HG02571 (cell line): ENCODE results near the gene NCOA3.
"Not testable (repeated sequence)": the region's sequence is repeated elsewhere in the genome, so short reads cannot be mapped to it uniquely, and the experiment has no call there.

Experiments used
- ATAC-seq: cut with Tn5 transposase; IDR thresholded peaks from one replicate; pipeline ENCODE4 v1.9.1; 2021; ENCODE audit warnings: mild to moderate bottlenecking, moderate library complexity; ENCODE audit not compliant: unreplicated experiment

Gene NCOA3

GRCh38 chr20:47500082-47500481 lies 1.6 kb upstream of the NCOA3 start:
- ATAC-seq, result not testable (repeated sequence)

- ATAC-seq, result no peak
Measured at GRCh38 chr20:47500554-47500953, 1.1 kb upstream of the NCOA3 start.

GRCh38 chr20:47501116-47501481 lies 588 bp upstream of the NCOA3 start:
- ATAC-seq, result no peak

GRCh38 chr20:47502271-47503239 lies 868 bp downstream of the NCOA3 start:
- ATAC-seq, result no peak

GRCh38 chr20:47503685-47504084 lies 2.0 kb downstream of the NCOA3 start:
- ATAC-seq, result no peak

- ATAC-seq, result no peak
Measured at GRCh38 chr20:47506335-47506734, 4.6 kb downstream of the NCOA3 start.

DNA sequence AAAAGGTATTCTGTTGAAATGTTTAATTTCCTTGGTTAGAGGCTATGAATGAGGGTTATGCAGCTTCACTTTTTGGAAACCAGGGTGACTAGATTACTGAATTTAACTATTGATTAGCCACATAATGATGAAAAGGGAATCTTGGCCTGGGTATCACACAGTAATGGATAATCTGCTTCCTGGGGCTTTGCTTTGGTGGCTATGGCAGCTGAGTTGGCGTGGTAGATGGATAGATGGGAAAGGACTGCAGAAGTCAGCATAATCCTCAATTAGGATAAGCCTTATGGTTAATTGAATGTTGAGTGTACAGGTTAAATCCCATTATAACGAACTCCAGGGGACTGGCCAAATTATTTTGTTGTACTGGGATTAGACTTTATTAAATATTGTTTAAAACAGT lies 5.2 kb downstream of the NCOA3 start:
- no peak for ATAC-seq

DNA sequence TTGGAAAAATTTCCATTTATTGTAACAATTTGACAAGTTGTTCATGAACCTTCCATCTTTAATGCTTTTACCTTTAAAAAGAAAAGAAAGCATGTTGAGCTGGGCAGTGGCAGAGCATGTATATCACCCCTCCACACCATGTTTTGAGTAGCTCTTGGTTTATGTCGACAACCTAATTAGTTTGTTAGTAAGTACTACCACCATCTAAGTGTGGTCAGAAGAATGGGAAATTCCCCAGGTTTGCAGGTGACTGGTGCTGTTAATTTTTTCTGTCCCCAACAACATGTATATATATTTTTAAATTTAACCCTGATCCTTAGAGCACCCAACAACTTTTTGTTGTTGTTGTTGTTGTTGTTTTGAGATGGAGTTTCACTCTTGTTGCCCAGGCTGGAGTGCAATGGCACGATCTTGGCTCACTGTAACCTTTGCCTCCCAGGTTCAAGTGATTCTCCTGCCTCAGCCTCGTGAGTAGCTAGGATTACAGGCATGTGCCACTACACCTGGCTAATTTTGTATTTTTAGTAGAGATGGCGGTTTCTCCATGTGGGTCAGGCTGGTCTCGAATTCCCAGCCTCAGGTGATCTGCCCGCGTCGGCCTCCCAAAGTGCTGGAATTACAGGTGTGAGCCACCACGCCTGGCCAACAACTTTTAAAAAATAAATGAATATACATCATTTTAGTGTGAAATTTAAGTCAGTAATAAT lies 5.7 kb downstream of the NCOA3 start:
- ATAC-seq, result not testable (repeated sequence)

DNA sequence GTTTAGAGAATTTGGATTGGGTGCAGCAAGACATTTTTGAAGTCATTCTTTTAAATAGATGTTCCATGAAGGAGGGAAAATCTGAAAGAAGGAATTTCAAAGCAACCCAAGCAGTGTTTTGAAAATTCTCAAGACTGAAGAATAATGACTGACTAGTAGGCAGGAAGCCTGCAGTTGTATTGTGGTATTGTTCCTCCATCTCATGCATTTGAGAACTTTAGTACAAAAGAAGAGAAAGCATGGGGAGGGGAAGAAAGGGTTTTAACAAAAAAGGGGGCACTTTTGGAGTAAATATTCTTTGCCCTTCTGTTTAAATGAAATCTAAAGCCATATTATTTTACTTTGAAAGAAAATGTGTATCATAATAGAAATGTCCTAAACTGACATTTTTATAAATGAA lies 6.6 kb downstream of the NCOA3 start:
- no peak for ATAC-seq

DNA sequence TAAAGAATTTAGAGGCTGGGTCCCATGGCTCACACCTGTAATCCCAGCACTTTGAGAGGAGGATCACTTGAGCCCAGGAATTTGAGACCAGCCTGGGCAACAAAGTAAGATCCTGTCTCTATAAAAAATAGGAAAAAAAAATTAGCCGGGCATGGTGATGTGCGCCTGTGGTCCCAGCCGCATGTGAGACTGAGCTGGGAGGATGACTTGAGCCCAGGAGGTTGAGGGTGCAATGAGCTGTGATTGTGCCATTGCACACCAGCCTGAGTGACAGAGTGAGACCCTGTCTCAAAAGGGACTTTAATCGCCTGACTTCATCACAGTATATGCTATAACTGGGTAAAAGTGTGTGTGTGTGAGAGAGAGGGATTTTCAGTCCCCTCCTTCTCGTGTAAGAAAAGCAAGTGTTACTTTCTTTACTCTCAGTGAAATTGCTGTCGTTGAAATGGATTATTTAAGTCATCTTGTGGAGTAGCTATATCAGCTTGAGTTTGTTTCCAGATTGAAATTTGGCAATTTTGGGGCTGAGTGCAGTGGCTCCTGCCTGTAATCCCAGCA lies 7.5 kb downstream of the NCOA3 start:
- ATAC-seq, result no peak

- no peak for ATAC-seq
Measured at GRCh38 chr20:47509685-47510084, 8.0 kb downstream of the NCOA3 start.

GRCh38 chr20:47515843-47516242 lies 14.2 kb downstream of the NCOA3 start:
- ATAC-seq, result no peak

DNA sequence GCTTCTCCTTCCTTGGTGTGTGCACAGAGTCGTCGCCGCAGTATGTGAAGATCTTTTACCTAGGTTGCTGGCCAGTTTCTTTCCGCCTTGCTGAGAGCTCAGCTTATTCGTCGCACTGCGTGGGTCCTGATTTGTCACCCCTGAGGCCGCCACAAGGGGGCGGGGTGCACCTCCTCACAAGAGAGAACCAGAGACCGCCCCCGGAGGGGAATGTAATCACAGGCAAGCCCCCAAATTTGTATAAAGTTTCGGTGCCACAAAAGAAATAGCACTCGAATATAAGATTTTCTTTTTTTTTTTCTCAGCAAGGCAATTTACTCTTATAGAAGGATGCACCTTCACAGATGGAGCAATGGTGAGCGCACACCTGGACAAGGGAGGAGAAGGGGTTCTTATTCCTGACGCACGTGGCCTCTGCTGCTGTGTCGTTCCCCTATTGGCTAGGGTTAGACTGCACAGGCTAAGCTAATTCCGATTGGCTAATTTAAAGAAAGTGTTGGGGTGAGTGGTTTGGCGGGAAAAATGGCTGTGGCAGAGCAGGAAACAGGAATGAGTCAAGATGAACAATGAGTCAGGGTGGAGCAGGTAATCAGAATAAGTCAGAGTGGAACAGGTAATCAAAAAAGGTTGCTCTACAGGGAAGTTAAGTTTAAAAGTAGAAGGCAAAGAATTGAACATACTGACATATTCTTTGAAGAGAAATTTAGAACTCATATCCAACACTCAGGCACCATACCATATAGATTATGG lies 19.5 kb downstream of the NCOA3 start:
- no peak for ATAC-seq

- ATAC-seq, result no peak
Measured at GRCh38 chr20:47524015-47524784, 22.5 kb downstream of the NCOA3 start.

- ATAC-seq, result no peak
Measured at GRCh38 chr20:47527004-47527800, 25.5 kb downstream of the NCOA3 start.

DNA sequence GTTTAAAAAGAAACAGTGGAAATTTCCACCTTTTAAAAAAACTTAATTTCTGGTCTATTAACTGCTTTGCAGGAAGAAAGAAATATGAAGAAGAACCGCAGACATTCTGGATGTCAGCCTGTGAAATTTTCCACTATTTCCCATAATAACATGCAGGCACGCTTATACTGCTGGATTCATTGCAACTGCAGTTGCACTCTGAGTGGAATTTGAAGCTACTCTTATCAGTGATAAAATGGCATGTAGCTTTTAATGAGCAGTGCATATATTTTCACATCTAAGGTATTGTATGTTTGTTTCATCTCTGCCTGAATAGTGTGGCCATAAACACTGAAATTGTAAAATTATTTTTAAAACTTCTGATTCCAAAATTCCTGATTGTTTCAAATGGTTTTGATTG lies 28.2 kb downstream of the NCOA3 start:
- ATAC-seq, result no peak

- no peak for ATAC-seq
Measured at GRCh38 chr20:47531458-47531857, 29.8 kb downstream of the NCOA3 start.

GRCh38 chr20:47532002-47532401 lies 30.3 kb downstream of the NCOA3 start:
- ATAC-seq, result no peak

DNA sequence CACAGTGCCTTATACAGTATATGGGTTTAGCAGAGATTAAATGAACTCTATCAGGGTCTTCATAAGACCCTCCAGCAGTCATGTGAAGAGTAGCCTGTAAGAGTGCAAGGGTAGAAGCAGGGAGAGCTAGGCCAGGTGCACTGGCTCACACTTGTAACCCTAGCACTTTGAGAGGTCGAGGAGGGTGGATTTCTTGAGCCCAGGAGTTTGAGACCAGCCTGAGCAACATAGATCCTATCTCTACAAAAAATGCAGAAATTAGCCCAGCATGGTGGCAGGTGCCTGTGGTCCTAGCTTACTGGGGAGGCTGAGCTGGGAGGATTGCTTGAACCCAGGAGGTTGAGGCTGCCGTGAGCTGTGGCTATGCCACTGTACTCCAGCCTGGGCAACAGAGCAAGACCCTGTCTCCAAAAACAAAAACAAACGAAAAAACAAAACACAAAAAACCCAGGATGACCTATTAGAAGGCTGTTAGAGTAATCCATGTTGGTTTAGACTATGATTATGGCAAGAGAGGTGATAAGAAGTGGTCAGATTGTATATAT lies 31.9 kb downstream of the NCOA3 start:
- ATAC-seq, result no peak
